GM12801 (cell line): Measurements from ENCODE around the gene PRSS48.

Source experiments
- CTCF ChIP-seq: IDR thresholded peaks from one replicate; pipeline ENCODE4 v1.5.1; 2011; ENCODE audit warnings: control low read depth; ENCODE audit not compliant: insufficient read length; ENCODE audit errors: extremely low read depth

PRSS48 gene

GRCh38 chr4:151267822-151268535 is 9.0 kb upstream of the PRSS48 start:
- TF ChIP-seq CTCF: no peak

GRCh38 chr4:151284534-151285245 is 7.7 kb downstream of the PRSS48 start:
- TF ChIP-seq CTCF: no peak

- TF ChIP-seq CTCF: no peak
These were observed 10.4 kb downstream of the PRSS48 start for GRCh38 chr4:151287409-151287808.

- TF ChIP-seq CTCF: no peak
These were observed 14.5 kb downstream of the PRSS48 start for GRCh38 chr4:151291485-151291884.

- no peak for TF ChIP-seq CTCF
These were observed 15.1 kb downstream of the PRSS48 start for GRCh38 chr4:151292038-151292437.

- TF ChIP-seq CTCF: no peak
These were observed 18.0 kb downstream of the PRSS48 start for GRCh38 chr4:151294833-151295496.

- no peak for TF ChIP-seq CTCF
These were observed 19.3 kb downstream of the PRSS48 start for GRCh38 chr4:151296227-151296626.
